ENCODE results near the gene TGM1.

DNA sequence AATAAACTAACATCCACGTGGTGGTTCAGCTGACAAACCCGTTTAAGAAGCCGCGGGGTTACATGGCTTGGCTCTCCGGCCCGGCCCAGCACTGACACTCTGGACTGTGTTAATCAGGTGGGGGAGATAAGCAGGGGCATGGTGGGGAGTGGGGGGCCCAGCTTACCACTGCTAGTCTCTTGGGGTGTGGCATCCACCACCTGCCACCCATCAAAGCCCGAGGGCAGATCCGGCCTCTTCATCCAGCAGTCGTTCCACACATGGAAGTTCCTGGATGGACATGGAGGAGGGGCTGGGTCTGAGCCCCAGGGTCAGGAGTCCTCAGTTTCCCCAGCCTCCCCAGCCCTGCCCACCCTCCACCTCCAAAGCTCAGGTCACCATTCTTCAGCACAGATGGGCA is 4.9 kb downstream of the TGM1 start:
- TF ChIP-seq, protein P1, sequence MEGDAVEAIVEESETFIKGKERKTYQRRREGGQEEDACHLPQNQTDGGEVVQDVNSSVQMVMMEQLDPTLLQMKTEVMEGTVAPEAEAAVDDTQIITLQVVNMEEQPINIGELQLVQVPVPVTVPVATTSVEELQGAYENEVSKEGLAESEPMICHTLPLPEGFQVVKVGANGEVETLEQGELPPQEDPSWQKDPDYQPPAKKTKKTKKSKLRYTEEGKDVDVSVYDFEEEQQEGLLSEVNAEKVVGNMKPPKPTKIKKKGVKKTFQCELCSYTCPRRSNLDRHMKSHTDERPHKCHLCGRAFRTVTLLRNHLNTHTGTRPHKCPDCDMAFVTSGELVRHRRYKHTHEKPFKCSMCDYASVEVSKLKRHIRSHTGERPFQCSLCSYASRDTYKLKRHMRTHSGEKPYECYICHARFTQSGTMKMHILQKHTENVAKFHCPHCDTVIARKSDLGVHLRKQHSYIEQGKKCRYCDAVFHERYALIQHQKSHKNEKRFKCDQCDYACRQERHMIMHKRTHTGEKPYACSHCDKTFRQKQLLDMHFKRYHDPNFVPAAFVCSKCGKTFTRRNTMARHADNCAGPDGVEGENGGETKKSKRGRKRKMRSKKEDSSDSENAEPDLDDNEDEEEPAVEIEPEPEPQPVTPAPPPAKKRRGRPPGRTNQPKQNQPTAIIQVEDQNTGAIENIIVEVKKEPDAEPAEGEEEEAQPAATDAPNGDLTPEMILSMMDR (IDR thresholded peaks at IDR 0.05) = no peak
- no peak for TF ChIP-seq POLR2A (IDR thresholded peaks at IDR 0.05; ENCODE audit: low read depth)
